ENCODE results near the gene OTX1. TPM values are rescaled to one million over a fixed set of nuclear protein-coding genes. Genes with fewer than 3 reads are reported as not detected.

Gene OTX1
- total and polyA plus RNA-seq, 9 of the 15 experiments (the other 6 are each of a cell fraction or from before 2014, with no cell fraction given): 0.18 to 7.1 (median 0.58) TPM

GRCh38 chr2:63003351-63003750, 47.3 kb upstream of the OTX1 start:
- CTCF ChIA-PET (ENCODE audit: low intra/inter-chr PET ratio): no interaction called here
- H3K36me3 ChIP-seq (ENCODE audit: control insufficient read depth, insufficient read depth, low read length): no peaks in the 10 kb centered on the region; the same call in 2 of the 3 replicates
- POLR2A ChIA-PET: interaction anchor here (1.6 kb wide), 1 partner anchor 11 kb away, joined by 5 read pairs; no protein-coding TSS in a partner anchor
- TF ChIP-seq, protein P1, sequence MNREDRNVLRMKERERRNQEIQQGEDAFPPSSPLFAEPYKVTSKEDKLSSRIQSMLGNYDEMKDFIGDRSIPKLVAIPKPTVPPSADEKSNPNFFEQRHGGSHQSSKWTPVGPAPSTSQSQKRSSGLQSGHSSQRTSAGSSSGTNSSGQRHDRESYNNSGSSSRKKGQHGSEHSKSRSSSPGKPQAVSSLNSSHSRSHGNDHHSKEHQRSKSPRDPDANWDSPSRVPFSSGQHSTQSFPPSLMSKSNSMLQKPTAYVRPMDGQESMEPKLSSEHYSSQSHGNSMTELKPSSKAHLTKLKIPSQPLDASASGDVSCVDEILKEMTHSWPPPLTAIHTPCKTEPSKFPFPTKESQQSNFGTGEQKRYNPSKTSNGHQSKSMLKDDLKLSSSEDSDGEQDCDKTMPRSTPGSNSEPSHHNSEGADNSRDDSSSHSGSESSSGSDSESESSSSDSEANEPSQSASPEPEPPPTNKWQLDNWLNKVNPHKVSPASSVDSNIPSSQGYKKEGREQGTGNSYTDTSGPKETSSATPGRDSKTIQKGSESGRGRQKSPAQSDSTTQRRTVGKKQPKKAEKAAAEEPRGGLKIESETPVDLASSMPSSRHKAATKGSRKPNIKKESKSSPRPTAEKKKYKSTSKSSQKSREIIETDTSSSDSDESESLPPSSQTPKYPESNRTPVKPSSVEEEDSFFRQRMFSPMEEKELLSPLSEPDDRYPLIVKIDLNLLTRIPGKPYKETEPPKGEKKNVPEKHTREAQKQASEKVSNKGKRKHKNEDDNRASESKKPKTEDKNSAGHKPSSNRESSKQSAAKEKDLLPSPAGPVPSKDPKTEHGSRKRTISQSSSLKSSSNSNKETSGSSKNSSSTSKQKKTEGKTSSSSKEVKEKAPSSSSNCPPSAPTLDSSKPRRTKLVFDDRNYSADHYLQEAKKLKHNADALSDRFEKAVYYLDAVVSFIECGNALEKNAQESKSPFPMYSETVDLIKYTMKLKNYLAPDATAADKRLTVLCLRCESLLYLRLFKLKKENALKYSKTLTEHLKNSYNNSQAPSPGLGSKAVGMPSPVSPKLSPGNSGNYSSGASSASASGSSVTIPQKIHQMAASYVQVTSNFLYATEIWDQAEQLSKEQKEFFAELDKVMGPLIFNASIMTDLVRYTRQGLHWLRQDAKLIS (CRISPR knock-in tag; IDR thresholded peaks at IDR 0.05): no peak
- TF ChIP-seq ZNF24 (IDR thresholded peaks at IDR 0.05) (no peak), NR2C1 (IDR thresholded peaks at IDR 0.05) (no peak), NR2C1 (tag; IDR thresholded peaks at IDR 0.05) (no peak), MYC (IDR thresholded peaks at IDR 0.05; ENCODE audit: low read depth, low read length) (no peak), MYC (CRISPR knock-in tag; IDR thresholded peaks at IDR 0.05; ENCODE audit: borderline replicate concordance, low read depth) (no peak), FOXK1 (CRISPR knock-in tag; IDR thresholded peaks at IDR 0.05; ENCODE audit: borderline replicate concordance) (no peak), NR2C2 (CRISPR knock-in tag; IDR thresholded peaks at IDR 0.05) (no peak), NR2C2 (tag; IDR thresholded peaks at IDR 0.05) (no peak), ZNF12 (CRISPR knock-in tag; IDR thresholded peaks at IDR 0.05) (no peak), ZNF140 (CRISPR knock-in tag; IDR thresholded peaks at IDR 0.05) (no peak), ZNF79 (CRISPR knock-in tag; IDR thresholded peaks at IDR 0.05; ENCODE audit: low read depth) (no peak), ARID1B (IDR thresholded peaks at IDR 0.05) (no peak), ZNF668 (CRISPR knock-in tag; IDR thresholded peaks at IDR 0.05) (no peak), LEF1 (IDR thresholded peaks at IDR 0.05) (no peak), ELF4 (CRISPR knock-in tag; IDR thresholded peaks at IDR 0.05) (no peak), ZNF354B (CRISPR knock-in tag; IDR thresholded peaks at IDR 0.05) (no peak), SETDB1 (IDR thresholded peaks at IDR 0.05; ENCODE audit: low read length) (no peak), GATAD2A (IDR thresholded peaks at IDR 0.05) (no peak)
- H4K20me1 ChIP-seq (replicated peaks; ENCODE audit: control insufficient read depth, insufficient read depth, low read length): no peaks in the 10 kb centered on the region
- no peaks in the 10 kb centered on the region for H3K9me3 ChIP-seq (replicated peaks; ENCODE audit: control insufficient read depth, insufficient read depth, low read depth, low read length)
- no peak for ATAC-seq
- H3K9ac ChIP-seq (ENCODE audit: insufficient read depth in 1 of 2, low read depth in 2 of 2, low read length in 2 of 2): no peak overlapping the region
- 97% methylated on average over 4 of the region's 4 CpGs for WGBS (ENCODE audit: insufficient coverage, low coverage, missing lambda C conversion rate)
- H3K27ac ChIP-seq (ENCODE audit: extremely low read depth, low read depth, low read length): no peak overlapping the region
- no peaks in the 10 kb centered on the region for H3K27me3 ChIP-seq (ENCODE audit: control insufficient read depth in 2 of 2, insufficient read depth in 2 of 2, low read length in 2 of 2)
- intact Hi-C loops (cut with micrococcal nuclease): no loop called here
- no peak for FAIRE-seq
- H3K79me2 ChIP-seq (ENCODE audit: control insufficient read depth, insufficient read depth, low read length): no peaks in the 10 kb centered on the region
- in situ Hi-C loops (cut with MboI): no loop called here
- no peak overlapping the region for H3K4me2 ChIP-seq (ENCODE audit: insufficient read depth, low read length)
- H3K9me1 ChIP-seq (ENCODE audit: control insufficient read depth, insufficient read depth, low read length): no peaks in the 10 kb centered on the region
- H3K4me3 ChIP-seq: no peak overlapping the region
- no TSS peak for BruUV-seq (replicated peaks)
- no peak for DNase-seq (ENCODE audit: extremely low read depth in 1 of 4, low spot score in 3 of 4)
- H2AFZ ChIP-seq (ENCODE audit: low read depth, low read length): no peak overlapping the region
- H3K4me1 ChIP-seq (replicated peaks in 1 of 2; ENCODE audit: control insufficient read depth in 2 of 2, insufficient read depth in 2 of 2, low read length in 2 of 2): no peaks in the 10 kb centered on the region
